Measurements from ENCODE around the gene DBP. TPM values are rescaled to one million over a fixed set of nuclear protein-coding genes. Genes with fewer than 3 reads are reported as not detected.
"Not testable (repeated sequence)": the region's sequence is repeated elsewhere in the genome, so short reads cannot be mapped to it uniquely, and the experiment has no call there.

Gene DBP
- total RNA-seq, 6 donors from 2014 or later = 5.2 to 25.4 (median 10.0) TPM

DNA sequence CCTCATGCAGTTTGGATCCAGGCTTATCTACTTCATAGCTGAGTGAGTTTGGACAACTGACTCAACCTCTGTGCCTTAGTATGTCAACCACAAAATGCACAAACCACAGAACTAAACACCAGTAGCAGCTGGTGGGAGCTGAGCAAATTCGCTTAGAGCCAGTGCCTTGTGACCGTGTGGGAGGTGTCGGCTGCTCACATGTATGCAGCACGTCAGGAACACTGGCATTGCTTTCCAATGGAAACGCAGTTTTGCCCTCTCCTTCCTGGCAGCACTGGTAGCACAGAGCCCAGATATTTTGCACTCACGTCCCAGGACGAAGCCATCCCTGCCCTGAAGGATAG lies 43.9 kb upstream of the DBP start:
- Histone ChIP-seq H3K36me3 (no peaks in the 10 kb centered on the region), H3K27ac (no peak overlapping the region), H3K4me1 (peaks cover 0 to 9% (median 6%) of the 10 kb centered on the region in 4 donors), H3K27me3 (no peaks in the 10 kb centered on the region), H3K9me3 (no peaks in the 10 kb centered on the region), H3K4me3 (no peak overlapping the region)
- 85 to 93% methylated on average over 5 to 7 of the region's 7 CpGs for WGBS, 2 donors
- no peak for TF ChIP-seq EP300 (IDR thresholded peaks at IDR 0.05)
- TF ChIP-seq, protein P1, sequence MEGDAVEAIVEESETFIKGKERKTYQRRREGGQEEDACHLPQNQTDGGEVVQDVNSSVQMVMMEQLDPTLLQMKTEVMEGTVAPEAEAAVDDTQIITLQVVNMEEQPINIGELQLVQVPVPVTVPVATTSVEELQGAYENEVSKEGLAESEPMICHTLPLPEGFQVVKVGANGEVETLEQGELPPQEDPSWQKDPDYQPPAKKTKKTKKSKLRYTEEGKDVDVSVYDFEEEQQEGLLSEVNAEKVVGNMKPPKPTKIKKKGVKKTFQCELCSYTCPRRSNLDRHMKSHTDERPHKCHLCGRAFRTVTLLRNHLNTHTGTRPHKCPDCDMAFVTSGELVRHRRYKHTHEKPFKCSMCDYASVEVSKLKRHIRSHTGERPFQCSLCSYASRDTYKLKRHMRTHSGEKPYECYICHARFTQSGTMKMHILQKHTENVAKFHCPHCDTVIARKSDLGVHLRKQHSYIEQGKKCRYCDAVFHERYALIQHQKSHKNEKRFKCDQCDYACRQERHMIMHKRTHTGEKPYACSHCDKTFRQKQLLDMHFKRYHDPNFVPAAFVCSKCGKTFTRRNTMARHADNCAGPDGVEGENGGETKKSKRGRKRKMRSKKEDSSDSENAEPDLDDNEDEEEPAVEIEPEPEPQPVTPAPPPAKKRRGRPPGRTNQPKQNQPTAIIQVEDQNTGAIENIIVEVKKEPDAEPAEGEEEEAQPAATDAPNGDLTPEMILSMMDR (IDR thresholded peaks at IDR 0.05) = no peak
- TF ChIP-seq POLR2A (IDR thresholded peaks at IDR 0.05) = no peak
- no peak for TF ChIP-seq POLR2AphosphoS5 (IDR thresholded peaks at IDR 0.05)
- peak in 1 of 2 donors; percentile 43 for ATAC-seq (ENCODE audit: low FRiP score in 2 of 2)
- no peak for DNase-seq

GRCh38 chr19:48680436-48681126 lies 43.4 kb upstream of the DBP start:
- TF ChIP-seq EP300 (IDR thresholded peaks at IDR 0.05) (no peak), POLR2AphosphoS5 (IDR thresholded peaks at IDR 0.05) (no peak), POLR2A (IDR thresholded peaks at IDR 0.05) (no peak)
- TF ChIP-seq, protein P1 (IDR thresholded peaks at IDR 0.05) = no peak
- no peak for ATAC-seq (ENCODE audit: low FRiP score in 2 of 2)

DNA sequence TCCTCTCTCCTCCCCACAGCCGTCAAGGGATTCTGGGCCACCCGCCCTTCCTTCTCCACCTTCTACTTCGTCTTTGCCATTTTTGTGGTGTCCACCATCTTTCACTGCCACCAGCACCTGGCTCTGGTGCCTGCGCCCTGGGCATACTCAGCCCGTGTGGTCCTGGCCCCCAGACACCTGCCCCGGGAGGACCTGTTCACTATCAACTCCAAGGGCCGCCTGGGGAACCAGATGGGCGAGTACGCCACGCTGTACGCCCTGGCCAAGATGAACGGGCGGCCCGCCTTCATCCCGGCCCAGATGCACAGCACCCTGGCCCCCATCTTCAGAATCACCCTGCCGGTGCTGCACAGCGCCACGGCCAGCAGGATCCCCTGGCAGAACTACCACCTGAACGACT lies 42.8 kb upstream of the DBP start:
- H3K9me3 ChIP-seq, H3K27ac ChIP-seq, H3K4me3 ChIP-seq, H3K27me3 ChIP-seq, H3K36me3 ChIP-seq: not testable (repeated sequence)
- H3K4me1 ChIP-seq = peaks cover 7 to 17% (median 13%) of the 10 kb centered on the region in 4 donors
- peak in 1 of 2 donors; percentile 3 for ATAC-seq (ENCODE audit: low FRiP score in 2 of 2)
- 91 to 92% methylated on average over 8 to 11 of the region's 19 CpGs for WGBS, 2 donors
- peak in 1 of 2 donors; percentile 51 for DNase-seq

More at GRCh38 chr19:48680436-48681126, 43.4 kb upstream of the DBP start:
- H3K4me1 ChIP-seq = peaks cover 2 to 12% (median 8%) of the 10 kb centered on the region in 4 donors
- H3K9me3 ChIP-seq = no peaks in the 10 kb centered on the region
- H3K27ac ChIP-seq = no peak overlapping the region
- peak in 1 of 2 donors; percentile 83 for DNase-seq
- no peaks in the 10 kb centered on the region for H3K27me3 ChIP-seq
- 92 to 99% methylated on average over 17 to 26 of the region's 45 CpGs for WGBS, 2 donors
- H3K4me3 ChIP-seq = no peak overlapping the region
- H3K36me3 ChIP-seq = no peaks in the 10 kb centered on the region

DNA sequence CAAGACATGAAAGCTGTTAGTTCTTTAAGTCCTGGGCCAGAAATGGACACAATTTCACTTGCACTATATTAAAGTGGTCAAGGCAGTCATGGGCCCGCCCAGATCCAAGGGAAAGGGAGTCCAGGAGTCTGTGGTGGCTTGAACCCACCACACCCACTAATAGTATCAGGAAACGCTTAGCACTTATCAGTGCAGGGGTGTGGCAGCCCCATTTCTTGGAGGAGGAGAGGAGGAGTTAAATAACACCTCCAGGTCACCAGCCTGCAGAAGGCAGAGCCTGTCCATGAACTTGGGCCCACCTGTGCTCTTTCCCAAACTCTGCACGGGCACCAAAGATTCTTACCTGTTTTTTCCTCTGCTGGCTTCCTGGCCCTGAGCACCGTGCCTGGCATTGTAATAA lies 41.0 kb upstream of the DBP start:
- TF ChIP-seq POLR2AphosphoS5 (IDR thresholded peaks at IDR 0.05) = no peak
- TF ChIP-seq EP300 (IDR thresholded peaks at IDR 0.05) = no peak
- TF ChIP-seq, protein P1 (IDR thresholded peaks at IDR 0.05) = no peak
- TF ChIP-seq POLR2A (IDR thresholded peaks at IDR 0.05) = no peak
- 59 to 71% methylated on average over 4 of the region's 4 CpGs for WGBS, 2 donors
- DNase-seq (no peak), ATAC-seq (ENCODE audit: low FRiP score in 2 of 2) (no peak)
- no peaks in the 10 kb centered on the region for H3K9me3 ChIP-seq
- no peak overlapping the region for H3K4me3 ChIP-seq
- H3K27ac ChIP-seq = no peak overlapping the region
- H3K27me3 ChIP-seq = no peaks in the 10 kb centered on the region
- H3K4me1 ChIP-seq = peaks cover 8 to 12% (median 8%) of the 10 kb centered on the region in 4 donors
- no peaks in the 10 kb centered on the region for H3K36me3 ChIP-seq

GRCh38 chr19:48676887-48677286 lies 39.7 kb upstream of the DBP start:
- no peak for TF ChIP-seq POLR2A (IDR thresholded peaks at IDR 0.05)
- TF ChIP-seq POLR2AphosphoS5 (IDR thresholded peaks at IDR 0.05) = no peak
- TF ChIP-seq, protein P1 (IDR thresholded peaks at IDR 0.05) = no peak
- no peak for TF ChIP-seq EP300 (IDR thresholded peaks at IDR 0.05)
- Histone ChIP-seq H3K27ac (no peak overlapping the region), H3K27me3 (no peaks in the 10 kb centered on the region), H3K36me3 (no peaks in the 10 kb centered on the region), H3K9me3 (no peaks in the 10 kb centered on the region), H3K4me3 (no peak overlapping the region), H3K4me1 (peaks cover 8 to 12% (median 8%) of the 10 kb centered on the region in 4 donors)
- DNase-seq (no peak), ATAC-seq (ENCODE audit: low FRiP score in 2 of 2) (no peak)
- 92 to 95% methylated on average over 12 to 13 of the region's 13 CpGs for WGBS, 2 donors
